ENCODE measurements around the gene OSGEP.

OSGEP gene

GRCh38 chr14:20397511-20397910 lies 57.1 kb downstream of the OSGEP start:
- DNase-seq (ENCODE audit: low read depth in 3 of 3) = no peak

All from stimulated activated CD4-positive, alpha-beta T cell treated with anti-CD3 and anti-CD28 coated beads, TNF-alpha, amount 100 ng/mL, for 48 hours (primary cell).